GM12878 (cell line): ENCODE results near the gene PRKG1. TPM values are rescaled to one million over a fixed set of nuclear protein-coding genes. Genes with fewer than 3 reads are reported as not detected.

Source experiments
- ATAC-seq: fragments of 200-7000 bp; cut with Tn5 transposase; 3 replicates; pipeline ENCODE4 v1.9.1; 2020; ENCODE audit warnings: mild to moderate bottlenecking, moderate library complexity
- BruUV-seq: library from RNA; stranded (reverse); fragments of 400-500 nt; replicated peaks from 2 replicates; lab custom pipeline; 2021; lab: Mats Ljungman, UMichigan
- CTCF ChIA-PET: fragments of 300-600 bp; sonication (Branson Sonifier 250); formaldehyde crosslinking; extraction: SDS; loops from one replicate; lab custom pipeline; 2021; ENCODE audit warnings: inconsistent platforms; lab: Yijun Ruan, JAX
- POLR2A ChIA-PET: fragments of 350-600 bp; formaldehyde crosslinking; extraction: SDS; loops from one replicate; lab custom pipeline; 2021; ENCODE audit warnings: inconsistent platforms; lab: Charles Lee
- RAD21 ChIA-PET: fragments of 300-600 bp; sonication (Branson Sonifier 250); formaldehyde crosslinking; loops from one replicate; lab custom pipeline; 2023; ENCODE audit warnings: antibody characterized with exemption; ENCODE audit not compliant: unreplicated experiment; lab: Charles Lee
- SMC1A ChIA-PET: fragments of 300-600 bp; sonication (Branson Sonifier 250); formaldehyde crosslinking; loops from one replicate; lab custom pipeline; 2023; ENCODE audit not compliant: unreplicated experiment, uncharacterized antibody; lab: Charles Lee
- DNase-seq: peaks from one replicate; pipeline ENCODE4 v3.0.0-alpha.2; 2011; ENCODE audit warnings: low read depth, low spot score
- FAIRE-seq: peaks from 3 replicates; lab custom pipeline; 2011; peaks lifted over from hg19 to GRCh38; lab: Jason Lieb, UNC
- H2AFZ ChIP-seq: 2 replicates; pipeline ENCODE4 v1.6.0; 2011; ENCODE audit warnings: low read depth, low read length, control low read depth; ENCODE audit not compliant: control insufficient read depth
- H3K27ac ChIP-seq: 2 replicates; pipeline ENCODE4 v1.5.1; 2011; ENCODE audit warnings: control low read depth; ENCODE audit not compliant: control insufficient read depth, insufficient read depth
- H3K27me3 ChIP-seq, 2 experiments: replicated peaks in 1 of 2; 2 replicates each; pipeline versions ENCODE4 v1.6.0 to v1.6.1; 2011; ENCODE audit warnings: low read length in 1 of 2; ENCODE audit not compliant: control insufficient read depth in 2 of 2, insufficient read depth in 2 of 2
- H3K36me3 ChIP-seq, 2 experiments: 2 replicates each; pipeline ENCODE4 v1.5.1; 2011; ENCODE audit warnings: low read length in 1 of 2; ENCODE audit not compliant: control insufficient read depth in 2 of 2, insufficient read depth in 2 of 2
- H3K4me1 ChIP-seq: 2 replicates; pipeline ENCODE4 v1.6.1; 2011; ENCODE audit warnings: mild to moderate bottlenecking, low read length, moderate library complexity, mixed read lengths; ENCODE audit not compliant: control insufficient read depth, insufficient read depth
- H3K4me2 ChIP-seq: 2 replicates; pipeline ENCODE4 v1.6.0; 2011; ENCODE audit warnings: control low read depth; ENCODE audit not compliant: control insufficient read depth, insufficient read depth
- H3K4me3 ChIP-seq: fragments of 200-600 bp; sonication (generic); 2 replicates; pipeline ENCODE4 v1.5.1; 2016
- H3K79me2 ChIP-seq: 2 replicates; pipeline ENCODE4 v1.6.0; 2011; ENCODE audit warnings: low read length; ENCODE audit not compliant: control insufficient read depth, insufficient read depth
- H3K9ac ChIP-seq: 2 replicates; pipeline ENCODE4 v1.8.0; 2011; ENCODE audit warnings: low read length, control low read depth, mixed read lengths; ENCODE audit not compliant: control insufficient read depth, insufficient read depth
- H3K9me3 ChIP-seq: replicated peaks from 3 replicates; pipeline ENCODE4 v1.5.1; 2011; ENCODE audit warnings: mild to moderate bottlenecking, low read length; ENCODE audit not compliant: control insufficient read depth, insufficient read depth
- H4K20me1 ChIP-seq: 2 replicates; pipeline ENCODE4 v1.6.0; 2011; ENCODE audit not compliant: control insufficient read depth, insufficient read depth
- E4F1 ChIP-seq: fragments of 450-650 bp; IDR thresholded peaks from 2 replicates; pipeline ENCODE4 v1.6.1; 2018; ENCODE audit warnings: borderline replicate concordance, mild to moderate bottlenecking; ENCODE audit not compliant: partially characterized antibody
- ETV6 ChIP-seq, 2 experiments: fragments of 450-650 bp in 1 of 2; IDR thresholded peaks in 1 of 2; conservative IDR thresholded peaks in 1 of 2; 2 replicates each; pipeline ENCODE4 v1.6.1; 2014; ENCODE audit warnings: antibody characterized with exemption in 1 of 2, borderline replicate concordance in 1 of 2, low read depth in 1 of 2, mild to moderate bottlenecking in 1 of 2, moderate library complexity in 1 of 2
- EZH2 ChIP-seq: IDR thresholded peaks from 2 replicates; pipeline ENCODE4 v1.6.1; 2012; ENCODE audit warnings: low read depth, mild to moderate bottlenecking, control low read depth, inconsistent platforms, low read length, borderline replicate concordance; ENCODE audit not compliant: control insufficient read depth
- RAD51 ChIP-seq: fragments of 450-650 bp; IDR thresholded peaks from 2 replicates; pipeline ENCODE4 v1.6.1; 2016; ENCODE audit warnings: moderate library complexity, mild to moderate bottlenecking, inconsistent platforms
- STAT3 ChIP-seq: IDR thresholded peaks from 2 replicates; pipeline ENCODE4 v1.6.1; 2011; ENCODE audit warnings: low read depth, low read length, improper control_type of control experiment
- TARDBP ChIP-seq: IDR thresholded peaks from 2 replicates; pipeline ENCODE4 v1.6.1; 2016; ENCODE audit warnings: borderline replicate concordance
- WGBS: methylation state at CpG from one replicate; pipeline ENCODE4 v1.1.6; 2016; ENCODE audit warnings: low lambda C conversion rate; ENCODE audit not compliant: insufficient replicate concordance, insufficient coverage; ENCODE audit errors: missing lambda C conversion rate; 5-methylcytosine and 5-hydroxymethylcytosine counted together
- in situ Hi-C: fragments of 300-500 bp; cut with MboI; formaldehyde crosslinking; loops from 9 replicates; pipeline ENCODE4 v1.14.3; 2018; ENCODE audit warnings: mixed read lengths
- intact Hi-C: fragments of 100-400 bp; cut with micrococcal nuclease; formaldehyde crosslinking; loops from one replicate; pipeline ENCODE4 v1.14.2; 2022; ENCODE audit not compliant: unreplicated experiment
- polyA plus RNA-seq, 11 experiments: library from polyadenylated mRNA; depleted of rRNA in 4 of 11; unstranded in 6 of 11; stranded (reverse) in 5 of 11; fragments of >200 nt; fragmentation: Nextera tagmentation in 4 of 11; fragmentation: Illumina TruSeq in 1 of 11; extraction: Ambion mirVana in 4 of 11; extraction: Trizol in 1 of 11; gene quantifications; 1 replicate in 1 of 11; 2 replicates in 10 of 11; pipeline versions ENCODE4 v1.2.1 to v1.2.3, GENCODE V29; 2011 to 2016; ENCODE audit warnings: inconsistent platforms in 2 of 11, missing spikeins in 2 of 11, low read depth in 1 of 11
- total RNA-seq, 4 experiments: library from RNA; depleted of rRNA in 3 of 4; stranded (reverse); fragments of >200 nt in 3 of 4; fragmentation: Illumina TruSeq in 1 of 4; extraction: Trizol in 1 of 4; gene quantifications; 2 replicates each; pipeline versions ENCODE4 v1.2.1 to v1.2.3, GENCODE V29; 2013 to 2021

The PRKG1 gene
- total and polyA plus RNA-seq, 10 of the 15 experiments (the other 5 are each of a cell fraction or from before 2014, with no cell fraction given), result 0.04 to 0.05 TPM; not detected in 8

- no peak overlapping the region for H3K4me3 ChIP-seq
- ChIA-PET CTCF (no interaction called here), SMC1A (no interaction called here), RAD21 (no interaction called here), POLR2A (no interaction called here)
- intact Hi-C loops, result no loop called here
- H3K27me3 ChIP-seq, result no peaks in the 10 kb centered on the region
- FAIRE-seq (no peak), ATAC-seq (no peak), DNase-seq (no peak)
- TF ChIP-seq STAT3 (no peak), E4F1 (no peak), TARDBP (no peak), EZH2 (no peak), ETV6 (conservative IDR thresholded peaks at IDR 0.05 in 1 of 2, IDR thresholded peaks at IDR 0.05 in 1 of 2; ENCODE audit: borderline replicate concordance in 1 of 2, low read depth in 1 of 2) (no peak)
- no peak overlapping the region for H3K4me2 ChIP-seq
- no peaks in the 10 kb centered on the region for H3K4me1 ChIP-seq
- no peaks in the 10 kb centered on the region for H4K20me1 ChIP-seq
- no peak overlapping the region for H3K9ac ChIP-seq
- H3K9me3 ChIP-seq, result no peaks in the 10 kb centered on the region
- H2AFZ ChIP-seq, result no peak overlapping the region
- H3K27ac ChIP-seq, result no peak overlapping the region
- H3K36me3 ChIP-seq, result no peaks in the 10 kb centered on the region
- BruUV-seq, result no TSS peak
- H3K79me2 ChIP-seq, result no peaks in the 10 kb centered on the region
- in situ Hi-C loops, result no loop called here
These were observed 42.3 kb upstream of the PRKG1 start for GRCh38 chr10:51031950-51032349.

DNA sequence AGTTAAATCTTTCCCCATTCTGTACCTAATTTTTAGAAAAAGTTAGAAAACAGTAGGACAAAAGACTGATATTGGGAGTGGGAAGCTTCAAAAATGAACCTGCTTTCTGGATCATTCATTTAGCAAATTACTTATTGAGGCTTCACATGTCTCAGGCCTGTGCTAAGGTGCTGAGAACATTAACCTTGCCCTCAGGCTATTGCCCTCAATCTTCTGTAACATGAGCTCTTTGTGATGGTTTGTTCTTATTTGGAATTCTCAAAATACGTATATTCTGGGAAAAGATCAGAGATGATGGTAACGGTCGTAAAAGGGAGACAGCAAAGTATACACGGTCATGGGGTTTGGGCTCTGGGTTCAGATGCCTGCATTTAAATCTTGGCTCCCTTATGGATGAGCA lies 39.5 kb upstream of the PRKG1 start:
- intact Hi-C loops, result no loop called here
- CTCF ChIA-PET, result no interaction called here
- Histone ChIP-seq H3K4me1 (no peaks in the 10 kb centered on the region), H3K9me3 (no peaks in the 10 kb centered on the region), H3K36me3 (no peaks in the 10 kb centered on the region)
- TF ChIP-seq RAD51, result no peak
- TF ChIP-seq, all 136 proteins: peak for 0
- Histone ChIP-seq H3K27ac (no peak overlapping the region), H4K20me1 (no peaks in the 10 kb centered on the region), H3K9ac (no peak overlapping the region), H2AFZ (no peak overlapping the region), H3K27me3 (no peaks in the 10 kb centered on the region), H3K4me2 (no peak overlapping the region), H3K4me3 (no peak overlapping the region), H3K79me2 (no peaks in the 10 kb centered on the region)
- FAIRE-seq (no peak), DNase-seq (no peak), ATAC-seq (no peak)
- POLR2A ChIA-PET, result no interaction called here
- WGBS, result 59% methylated on average over 4 of the region's 4 CpGs
- SMC1A ChIA-PET, result interaction anchor here (1.0 kb wide), 1 partner anchor 9 kb away, joined by 3 read pairs; no protein-coding TSS in a partner anchor
- BruUV-seq, result no TSS peak
- RAD21 ChIA-PET, result no interaction called here
- in situ Hi-C loops, result no loop called here
